Measurements from ENCODE around the gene RNF144A. TPM values are rescaled to one million over a fixed set of nuclear protein-coding genes. Genes with fewer than 3 reads are reported as not detected.

Gene RNF144A
- total RNA-seq, 1 experiment from 2014 or later = 13.6 TPM

- CTCF ChIA-PET = no interaction called here
- Mint-ChIP-seq H3K36me3 (peaks cover 53% of the 10 kb centered on the region), H3K9me3 (peaks cover 92% of the 10 kb centered on the region), H3K27ac (no peak overlapping the region), H3K27me3 (ENCODE audit: low read depth) (peaks cover 26% of the 10 kb centered on the region), H3K4me1 (no peaks in the 10 kb centered on the region), H3K4me3 (no peak overlapping the region)
- TF ChIP-seq ZNF263 (CRISPR knock-in tag; IDR thresholded peaks at IDR 0.05; ENCODE audit: low read depth) (no peak), TEAD1 (CRISPR knock-in tag; IDR thresholded peaks at IDR 0.05) (no peak), NFATC4 (CRISPR knock-in tag; IDR thresholded peaks at IDR 0.05) (no peak), ZSCAN18 (CRISPR knock-in tag; IDR thresholded peaks at IDR 0.05) (no peak), PRRX2 (CRISPR knock-in tag; IDR thresholded peaks at IDR 0.05) (no peak), CDX4 (CRISPR knock-in tag; IDR thresholded peaks at IDR 0.05; ENCODE audit: borderline replicate concordance) (no peak), OVOL2 (CRISPR knock-in tag; IDR thresholded peaks at IDR 0.05; ENCODE audit: borderline replicate concordance) (no peak), NR1H2 (CRISPR knock-in tag; IDR thresholded peaks at IDR 0.05) (no peak), FOXJ3 (CRISPR knock-in tag; IDR thresholded peaks at IDR 0.05; ENCODE audit: borderline replicate concordance) (no peak), MAX (CRISPR knock-in tag; IDR thresholded peaks at IDR 0.05) (no peak), ELF4 (CRISPR knock-in tag; IDR thresholded peaks at IDR 0.05; ENCODE audit: low read depth) (no peak), ZNF416 (CRISPR knock-in tag; IDR thresholded peaks at IDR 0.05) (no peak), NFYB (CRISPR knock-in tag; conservative IDR thresholded peaks at IDR 0.05; ENCODE audit: low read depth) (no peak), GABPB1 (CRISPR knock-in tag; IDR thresholded peaks at IDR 0.05) (no peak), MXD4 (CRISPR knock-in tag; IDR thresholded peaks at IDR 0.05; ENCODE audit: borderline replicate concordance) (no peak)
- POLR2A ChIA-PET = no interaction called here
- ATAC-seq = no peak
- DNase-seq (ENCODE audit: low spot score) = no peak
Observed at GRCh38 chr2:6881046-6881445, 36.2 kb upstream of the RNF144A start.

- TF ChIP-seq ELF4 (CRISPR knock-in tag; IDR thresholded peaks at IDR 0.05; ENCODE audit: low read depth) = no peak
- no peak for TF ChIP-seq MLX (CRISPR knock-in tag; IDR thresholded peaks at IDR 0.05)
- no peak for TF ChIP-seq ZNF121 (CRISPR knock-in tag; IDR thresholded peaks at IDR 0.05)
- no peak for TF ChIP-seq HMGXB4 (CRISPR knock-in tag; IDR thresholded peaks at IDR 0.05)
- no peak for TF ChIP-seq ATF2 (CRISPR knock-in tag; IDR thresholded peaks at IDR 0.05; ENCODE audit: borderline replicate concordance, low read depth)
- no peak for TF ChIP-seq ZNF671 (CRISPR knock-in tag; IDR thresholded peaks at IDR 0.05)
- TF ChIP-seq ZBTB21 (CRISPR knock-in tag; IDR thresholded peaks at IDR 0.05; ENCODE audit: borderline replicate concordance) = no peak
- no peak for TF ChIP-seq NFATC4 (CRISPR knock-in tag; IDR thresholded peaks at IDR 0.05)
- TF ChIP-seq SMAD3 (CRISPR knock-in tag; IDR thresholded peaks at IDR 0.05; ENCODE audit: borderline replicate concordance) = no peak
- TF ChIP-seq FOXK1 (CRISPR knock-in tag; IDR thresholded peaks at IDR 0.05) = no peak
- TF ChIP-seq NR3C1 (CRISPR knock-in tag; conservative IDR thresholded peaks at IDR 0.05; ENCODE audit: low read depth) = no peak
- TF ChIP-seq PREB (CRISPR knock-in tag; IDR thresholded peaks at IDR 0.05; ENCODE audit: borderline replicate concordance) = no peak
- TF ChIP-seq GABPB1 (CRISPR knock-in tag; IDR thresholded peaks at IDR 0.05) = no peak
- Mint-ChIP-seq H3K4me1 (no peaks in the 10 kb centered on the region), H3K27me3 (ENCODE audit: low read depth) (peaks cover 23% of the 10 kb centered on the region), H3K27ac (no peak overlapping the region), H3K9me3 (peaks cover 92% of the 10 kb centered on the region), H3K36me3 (peaks cover 50% of the 10 kb centered on the region), H3K4me3 (no peak overlapping the region)
- ATAC-seq (no peak), DNase-seq (ENCODE audit: low spot score) (no peak)
- POLR2A ChIA-PET = no interaction called here
- CTCF ChIA-PET = no interaction called here
Observed at GRCh38 chr2:6881516-6881915, 35.7 kb upstream of the RNF144A start.
